Peyer's patch (tissue), 4 donors: Measurements from ENCODE around the gene JAKMIP3. TPM values are rescaled to one million over a fixed set of nuclear protein-coding genes. Genes with fewer than 3 reads are reported as not detected.
A peak's percentile ranks its signal among the peaks of the same experiment; 100 is the strongest.

Experiments
- DNase-seq, 3 donors: peaks; one replicate each; pipeline ENCODE4 v3.0.0-alpha.2; 2017 to 2019
- H3K27ac ChIP-seq, 4 donors: fragments of 200-600 bp; sonication (generic); one replicate each; pipeline ENCODE4 v1.5.1; 2016 to 2019
- H3K27me3 ChIP-seq, 2 donors: fragments of 200-600 bp; sonication (generic); one replicate each; pipeline ENCODE4 v1.5.1; 2019
- H3K36me3 ChIP-seq, 3 donors: fragments of 200-600 bp; sonication (generic); one replicate each; pipeline ENCODE4 v1.5.1; 2016 to 2019
- H3K4me1 ChIP-seq, 4 donors: fragments of 200-600 bp; sonication (generic); one replicate each; pipeline ENCODE4 v1.5.1; 2016 to 2019
- H3K4me3 ChIP-seq, 4 donors: fragments of 200-600 bp; sonication (generic); 1 replicate in 3 of 4; 2 replicates in 1 of 4; pipeline ENCODE4 v1.5.1; 2016 to 2019; ENCODE audit warnings: mild to moderate bottlenecking in 1 of 4
- H3K9me3 ChIP-seq, 4 donors: fragments of 200-600 bp; sonication (generic); one replicate each; pipeline ENCODE4 v1.5.1; 2016 to 2019; ENCODE audit warnings: mild to moderate bottlenecking in 1 of 4
- CTCF ChIP-seq, 6 experiments: fragments of 450-650 bp in 4 of 6; fragments of 200-600 bp in 2 of 6; sonication (generic) in 1 of 6; IDR thresholded peaks; one replicate each; pipeline ENCODE4 v1.5.1; 2017 to 2019; ENCODE audit warnings: antibody characterized with exemption in 6 of 6, mild to moderate bottlenecking in 3 of 6, moderate library complexity in 1 of 6
- POLR2A ChIP-seq, 2 donors: fragments of 450-650 bp; IDR thresholded peaks; one replicate each; pipeline ENCODE4 v1.5.1; 2017; ENCODE audit warnings: antibody characterized with exemption in 2 of 2, mild to moderate bottlenecking in 2 of 2, moderate library complexity in 2 of 2
- total RNA-seq, 4 donors: library from RNA; depleted of rRNA; stranded (reverse); fragments of >200 nt; gene quantifications; one replicate each; pipeline ENCODE4 v1.1.0, GENCODE V29; 2016

JAKMIP3 gene
- total RNA-seq, 4 donors from 2014 or later = 0.18 to 2.5 (median 0.23) TPM

DNA sequence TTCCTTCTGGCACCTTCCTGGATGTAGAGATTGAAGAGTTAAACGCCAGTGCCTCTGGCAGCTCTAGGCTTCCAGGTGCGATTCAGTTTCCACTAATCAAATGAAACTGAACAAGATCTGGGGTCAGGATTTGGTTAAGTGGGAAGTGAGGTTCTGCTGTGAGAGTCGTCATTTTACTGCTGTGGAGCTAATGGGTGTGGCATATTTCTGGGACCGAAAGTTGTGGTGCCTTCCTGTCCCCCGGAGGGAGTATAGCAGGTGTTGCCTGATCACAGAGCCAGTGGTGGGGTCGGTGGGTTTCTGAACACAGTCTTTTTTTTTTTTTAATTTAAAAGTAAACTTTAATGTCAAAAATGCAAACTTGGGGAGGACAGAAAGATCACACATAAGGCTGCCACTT, 37.0 kb upstream of the JAKMIP3 start:
- peak in 1 of 3 donors; percentile 0 for DNase-seq
- H3K9me3 ChIP-seq = no peaks in the 10 kb centered on the region
- H3K27ac ChIP-seq = no peak overlapping the region
- no peak overlapping the region for H3K4me3 ChIP-seq
- no peak for TF ChIP-seq CTCF (IDR thresholded peaks at IDR 0.05)
- TF ChIP-seq POLR2A (IDR thresholded peaks at IDR 0.05) = no peak
- no peaks in the 10 kb centered on the region for H3K27me3 ChIP-seq
- H3K4me1 ChIP-seq = no peaks in the 10 kb centered on the region
- H3K36me3 ChIP-seq = no peaks in the 10 kb centered on the region

DNA sequence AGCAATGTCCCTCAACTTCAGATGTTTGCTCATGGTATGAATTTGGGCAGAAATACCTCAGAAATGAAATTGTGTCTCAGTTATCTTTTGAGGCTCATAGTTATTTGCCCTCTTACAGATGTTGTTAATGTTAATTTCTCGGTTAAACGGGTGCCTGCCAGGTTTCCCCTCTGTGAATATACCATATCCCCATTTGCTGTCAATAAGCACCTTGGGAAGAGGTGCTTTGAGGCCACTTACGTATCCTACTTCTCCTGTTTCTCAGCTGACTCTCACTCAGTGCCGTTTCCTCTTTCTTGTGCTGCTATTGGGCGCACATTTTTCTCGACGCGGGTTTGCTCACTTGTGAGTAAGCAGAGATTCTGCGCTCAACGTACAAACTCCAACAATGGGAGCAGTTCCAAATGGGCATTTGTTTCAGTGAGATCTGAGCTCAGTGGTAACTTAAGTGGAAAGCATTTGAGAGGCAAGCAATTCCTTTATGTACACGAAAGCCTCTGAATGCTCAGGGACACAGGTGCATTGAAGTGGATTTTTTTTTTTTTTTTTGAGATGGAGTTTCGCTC, 34.8 kb upstream of the JAKMIP3 start:
- Histone ChIP-seq H3K36me3 (no peaks in the 10 kb centered on the region), H3K9me3 (no peaks in the 10 kb centered on the region), H3K4me1 (peaks cover 0 to 2% (median under 1%) of the 10 kb centered on the region in 4 donors), H3K27ac (no peak overlapping the region), H3K27me3 (no peaks in the 10 kb centered on the region), H3K4me3 (no peak overlapping the region)
- DNase-seq = no peak
- TF ChIP-seq CTCF (IDR thresholded peaks at IDR 0.05) = no peak
- no peak for TF ChIP-seq POLR2A (IDR thresholded peaks at IDR 0.05)

GRCh38 chr10:132033632-132034031, 32.1 kb upstream of the JAKMIP3 start:
- H3K27me3 ChIP-seq = peaks cover 0 to 17% of the 10 kb centered on the region in 2 donors
- H3K27ac ChIP-seq = no peak overlapping the region
- TF ChIP-seq CTCF (IDR thresholded peaks at IDR 0.05) = no peak
- TF ChIP-seq POLR2A (IDR thresholded peaks at IDR 0.05) = no peak
- H3K4me3 ChIP-seq = no peak overlapping the region
- H3K4me1 ChIP-seq = peaks cover 0 to 14% (median 7%) of the 10 kb centered on the region in 4 donors
- no peaks in the 10 kb centered on the region for H3K36me3 ChIP-seq
- DNase-seq = peak in 1 of 3 donors; percentile 9
- no peaks in the 10 kb centered on the region for H3K9me3 ChIP-seq

DNA sequence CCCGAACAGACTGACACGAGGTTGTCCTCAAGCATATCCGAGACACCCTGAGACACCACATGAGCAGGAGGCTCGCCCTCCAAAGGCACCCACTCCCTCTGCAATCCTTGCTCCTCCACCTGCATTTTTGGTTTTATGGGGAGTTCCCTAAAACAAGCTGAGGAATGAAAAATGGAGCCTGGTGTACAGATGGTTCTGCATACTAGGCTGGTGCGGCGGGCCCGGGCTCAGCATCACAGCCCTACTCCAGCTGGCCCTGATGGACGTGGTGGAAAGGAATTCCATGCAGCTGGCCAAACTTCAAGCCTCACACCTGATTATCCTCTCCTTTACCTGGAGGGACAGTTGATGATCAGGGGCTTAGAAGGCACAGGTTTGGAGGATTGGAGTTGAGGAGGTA, 30.3 kb upstream of the JAKMIP3 start:
- peaks cover 0 to 14% (median 7%) of the 10 kb centered on the region in 4 donors for H3K4me1 ChIP-seq
- no peak for DNase-seq
- no peaks in the 10 kb centered on the region for H3K9me3 ChIP-seq
- no peak overlapping the region for H3K27ac ChIP-seq
- TF ChIP-seq POLR2A (IDR thresholded peaks at IDR 0.05) (no peak), CTCF (IDR thresholded peaks at IDR 0.05) (no peak)
- H3K4me3 ChIP-seq = peak overlapping the region in 1 of 4 donors; percentile 47
- no peaks in the 10 kb centered on the region for H3K36me3 ChIP-seq
- peaks cover 0 to 17% of the 10 kb centered on the region in 2 donors for H3K27me3 ChIP-seq

DNA sequence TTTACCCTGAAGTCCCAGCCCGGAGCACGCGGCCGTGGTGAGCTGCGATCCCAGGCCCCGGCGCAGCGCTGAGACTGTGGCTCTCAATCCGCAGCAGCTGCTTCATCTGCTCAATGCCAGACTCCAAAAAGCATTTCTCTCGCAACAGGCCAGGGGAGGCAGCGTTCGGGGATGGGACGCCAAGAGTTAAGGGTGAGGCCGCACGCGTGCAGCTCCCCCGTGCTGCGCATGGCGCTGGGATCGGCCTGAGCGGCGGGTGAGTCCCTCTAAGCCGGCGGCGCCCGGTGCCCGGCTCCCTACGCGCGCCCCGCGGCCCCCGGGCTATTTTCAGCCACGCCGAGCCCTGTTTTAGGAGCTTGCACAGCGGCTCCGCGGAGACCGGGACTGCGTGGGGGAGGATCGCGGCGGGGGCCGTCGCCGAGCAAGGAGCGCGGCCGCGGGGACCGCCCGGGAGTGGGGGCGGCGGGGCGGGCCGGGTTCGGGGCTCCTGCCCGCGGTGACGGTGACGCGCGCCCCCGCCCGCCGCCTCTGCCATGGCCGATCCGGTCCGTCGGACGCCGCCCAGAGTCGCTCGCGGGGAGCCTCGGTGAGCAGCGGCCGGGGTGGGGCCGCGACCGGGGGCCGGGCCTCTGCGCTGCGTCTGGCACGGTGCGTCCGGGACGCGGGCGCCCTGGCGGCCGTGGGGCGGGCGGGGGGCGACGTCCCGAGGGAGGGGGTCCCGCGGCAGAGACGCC, 29.4 kb upstream of the JAKMIP3 start:
- no peak overlapping the region for H3K27ac ChIP-seq
- H3K9me3 ChIP-seq = no peaks in the 10 kb centered on the region
- peak overlapping the region in 3 of 4 donors; percentile 32 to 47 (median 46) for H3K4me3 ChIP-seq
- H3K27me3 ChIP-seq = peaks cover 0 to 17% of the 10 kb centered on the region in 2 donors
- TF ChIP-seq CTCF (IDR thresholded peaks at IDR 0.05) = no peak
- no peak for TF ChIP-seq POLR2A (IDR thresholded peaks at IDR 0.05)
- peaks cover 0 to 14% (median 7%) of the 10 kb centered on the region in 4 donors for H3K4me1 ChIP-seq
- no peaks in the 10 kb centered on the region for H3K36me3 ChIP-seq
- no peak for DNase-seq
